KMS-11 (cell line): ENCODE measurements around the gene SETBP1.
A peak's percentile ranks its signal among the peaks of the same experiment; 100 is the strongest.

Experiments
- H2AFZ ChIP-seq: fragments of 200-600 bp; sonication (generic); 2 replicates; pipeline ENCODE4 v1.6.1; 2016; ENCODE audit warnings: antibody characterized with exemption, mixed run types, low read depth
- H3K27ac ChIP-seq: fragments of 200-600 bp; sonication (generic); 2 replicates; pipeline ENCODE4 v1.6.1; 2016; ENCODE audit warnings: mild to moderate bottlenecking, mixed run types
- H3K27me3 ChIP-seq: fragments of 200-600 bp; sonication (generic); 2 replicates; pipeline ENCODE4 v1.6.1; 2017; ENCODE audit warnings: mild to moderate bottlenecking, low read depth, mixed run types, moderate library complexity; ENCODE audit not compliant: insufficient read depth
- H3K36me3 ChIP-seq: fragments of 200-600 bp; sonication (generic); 2 replicates; pipeline ENCODE4 v1.6.1; 2017; ENCODE audit warnings: mild to moderate bottlenecking, mixed run types; ENCODE audit not compliant: insufficient read depth
- H3K4me1 ChIP-seq: fragments of 200-600 bp; sonication (generic); 2 replicates; pipeline ENCODE4 v1.6.1; 2016; ENCODE audit warnings: mild to moderate bottlenecking, low read depth, mixed run types; ENCODE audit not compliant: poor library complexity, severe bottlenecking
- H3K4me2 ChIP-seq: fragments of 200-600 bp; sonication (generic); 2 replicates; pipeline ENCODE4 v1.7.0; 2016; ENCODE audit warnings: mild to moderate bottlenecking, mixed run types
- H3K4me3 ChIP-seq: fragments of 200-600 bp; sonication (generic); IDR thresholded peaks from 2 replicates; pipeline ENCODE4 v1.6.1; 2017; ENCODE audit warnings: low read depth, low read length, mixed read lengths; ENCODE audit not compliant: insufficient read depth
- H3K79me2 ChIP-seq: fragments of 200-600 bp; sonication (generic); 2 replicates; pipeline ENCODE4 v1.6.1; 2016; ENCODE audit warnings: low read depth, mixed run types; ENCODE audit not compliant: insufficient read depth
- H3K9ac ChIP-seq: fragments of 200-600 bp; sonication (generic); 2 replicates; pipeline ENCODE4 v1.6.1; 2016; ENCODE audit warnings: mild to moderate bottlenecking, mixed run types
- H4K20me1 ChIP-seq: fragments of 200-600 bp; sonication (generic); 2 replicates; pipeline ENCODE4 v1.6.1; 2016; ENCODE audit warnings: mild to moderate bottlenecking, mixed run types; ENCODE audit not compliant: insufficient read depth
- CTCF ChIP-seq: fragments of 200-600 bp; sonication (generic); conservative IDR thresholded peaks from 2 replicates; pipeline ENCODE4 v1.6.1; 2017; ENCODE audit warnings: low read depth, mild to moderate bottlenecking, antibody characterized with exemption, low read length, moderate library complexity, mixed read lengths

SETBP1 gene

GRCh38 chr18:44969214-44969795 is 288.6 kb downstream of the SETBP1 start:
- Histone ChIP-seq H3K9ac (no peak overlapping the region), H3K36me3 (no peaks in the 10 kb centered on the region), H4K20me1 (no peaks in the 10 kb centered on the region), H3K4me1 (no peaks in the 10 kb centered on the region), H2AFZ (no peak overlapping the region), H3K27me3 (no peaks in the 10 kb centered on the region), H3K79me2 (no peaks in the 10 kb centered on the region), H3K4me3 (no peak overlapping the region), H3K4me2 (no peak overlapping the region), H3K27ac (no peak overlapping the region)
- TF ChIP-seq CTCF, result no peak

- H3K4me2 ChIP-seq, result no peak overlapping the region
- no peaks in the 10 kb centered on the region for H3K79me2 ChIP-seq
- no peaks in the 10 kb centered on the region for H3K27me3 ChIP-seq
- no peak overlapping the region for H3K4me3 ChIP-seq
- peak; percentile 25; the same call in 1 of the 2 replicates for TF ChIP-seq CTCF
- H3K36me3 ChIP-seq, result no peaks in the 10 kb centered on the region
- H4K20me1 ChIP-seq, result no peaks in the 10 kb centered on the region
- H2AFZ ChIP-seq, result no peak overlapping the region
- no peak overlapping the region for H3K27ac ChIP-seq
- H3K4me1 ChIP-seq, result no peaks in the 10 kb centered on the region
- no peak overlapping the region for H3K9ac ChIP-seq
These were observed 292.6 kb downstream of the SETBP1 start for GRCh38 chr18:44973282-44973681.

GRCh38 chr18:44974174-44974573 is 293.5 kb downstream of the SETBP1 start:
- Histone ChIP-seq H3K79me2 (no peaks in the 10 kb centered on the region), H3K4me2 (no peak overlapping the region), H3K4me3 (no peak overlapping the region), H4K20me1 (no peaks in the 10 kb centered on the region), H3K36me3 (no peaks in the 10 kb centered on the region), H3K4me1 (peaks cover under 1% of the 10 kb centered on the region), H3K9ac (no peak overlapping the region), H3K27me3 (no peaks in the 10 kb centered on the region), H2AFZ (no peak overlapping the region), H3K27ac (no peak overlapping the region)
- TF ChIP-seq CTCF, result no peak

- no peak overlapping the region for H3K4me3 ChIP-seq
- no peak for TF ChIP-seq CTCF
These were observed 297.2 kb downstream of the SETBP1 start for GRCh38 chr18:44977856-44978255.

More at GRCh38 chr18:44977856-44978255, 297.2 kb downstream of the SETBP1 start:
- Histone ChIP-seq H3K4me1 (peaks cover 15% of the 10 kb centered on the region), H3K4me2 (no peak overlapping the region), H3K9ac (no peak overlapping the region), H4K20me1 (no peaks in the 10 kb centered on the region), H3K27me3 (no peaks in the 10 kb centered on the region), H3K27ac (no peak overlapping the region), H2AFZ (no peak overlapping the region), H3K36me3 (no peaks in the 10 kb centered on the region), H3K79me2 (no peaks in the 10 kb centered on the region)
